22Rv1 (cell line): ENCODE data around the gene RAB14.

Source experiments
- CTCF ChIP-seq: fragments of 450-650 bp; IDR thresholded peaks from 2 replicates; pipeline ENCODE4 v1.5.1; 2017; ENCODE audit warnings: mild to moderate bottlenecking
- ZFX ChIP-seq: fragments of 450-650 bp; IDR thresholded peaks from 2 replicates; pipeline ENCODE4 v1.6.1; 2017; ENCODE audit warnings: antibody characterized with exemption, borderline replicate concordance

DNA sequence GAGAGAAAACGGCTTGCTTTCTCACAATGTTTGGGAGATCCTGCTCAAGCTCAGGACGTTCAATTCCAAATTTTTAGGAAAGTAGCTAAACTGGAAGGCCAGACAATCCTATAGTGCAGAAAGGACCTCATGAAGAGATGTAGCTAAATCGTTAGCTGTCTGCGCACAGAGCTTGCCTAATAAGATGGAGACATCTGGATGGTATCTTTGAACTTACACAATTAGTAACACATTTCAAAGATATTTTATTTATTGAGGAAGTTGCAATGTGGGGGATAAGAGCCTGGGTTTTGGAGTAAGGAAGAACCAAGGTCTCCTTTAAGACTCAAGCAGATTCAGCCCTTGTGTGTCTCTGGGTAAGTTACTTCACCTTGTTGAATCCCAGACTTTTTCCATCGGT lies 28.6 kb upstream of the RAB14 start:
- no peak for TF ChIP-seq ZFX
- no peak for TF ChIP-seq CTCF
